Subcutaneous abdominal adipose tissue (tissue), 5 donors: ENCODE measurements around the gene EBF3.
"Not testable (repeated sequence)": the region's sequence is repeated elsewhere in the genome, so short reads cannot be mapped to it uniquely, and the experiment has no call there.

Source experiments
- H3K27ac ChIP-seq: one replicate; pipeline ENCODE4 v1.7.0; 2013; ENCODE audit warnings: low read depth, mild to moderate bottlenecking, inconsistent platforms, low read length, moderate library complexity
- H3K27me3 ChIP-seq, 5 donors: one replicate each; pipeline ENCODE4 v1.7.0; 2013; ENCODE audit warnings: low read length in 5 of 5, inconsistent platforms in 1 of 5; ENCODE audit not compliant: control insufficient read depth in 5 of 5, insufficient read depth in 4 of 5
- H3K36me3 ChIP-seq, 5 donors: one replicate each; pipeline ENCODE4 v1.7.0; 2013; ENCODE audit warnings: low read length in 5 of 5; ENCODE audit not compliant: control insufficient read depth in 5 of 5, insufficient read depth in 5 of 5
- H3K4me1 ChIP-seq, 5 donors: one replicate each; pipeline ENCODE4 v1.7.0; 2013; ENCODE audit warnings: low read length in 5 of 5, mild to moderate bottlenecking in 3 of 5, moderate library complexity in 1 of 5; ENCODE audit not compliant: control insufficient read depth in 5 of 5, insufficient read depth in 5 of 5
- H3K4me3 ChIP-seq, 5 donors: one replicate each; pipeline ENCODE4 v1.7.0; 2013; ENCODE audit warnings: low read length in 5 of 5, low read depth in 1 of 5
- H3K9ac ChIP-seq, 5 donors: one replicate each; pipeline ENCODE4 v1.7.0; 2013; ENCODE audit warnings: low read length in 5 of 5, mild to moderate bottlenecking in 4 of 5, moderate library complexity in 3 of 5
- H3K9me3 ChIP-seq, 5 donors: one replicate each; pipeline ENCODE4 v1.7.0; 2013; ENCODE audit warnings: low read length in 5 of 5; ENCODE audit not compliant: control insufficient read depth in 5 of 5
- donor health status: healthy.
- donor health status: healthy.
- donor health status: healthy.
- donor health status: healthy.
- donor health status: healthy.

The EBF3 gene

GRCh38 chr10:129920187-129920586 lies 43.9 kb downstream of the EBF3 start:
- H3K4me1 ChIP-seq = peaks cover 4 to 34% (median 23%) of the 10 kb centered on the region in 5 donors
- H3K27me3 ChIP-seq, H3K36me3 ChIP-seq, H3K27ac ChIP-seq, H3K4me3 ChIP-seq, H3K9ac ChIP-seq, H3K9me3 ChIP-seq: not testable (repeated sequence)

- H3K27ac ChIP-seq = no peak overlapping the region
- H3K9me3 ChIP-seq = no peaks in the 10 kb centered on the region
- H3K9ac ChIP-seq = no peak overlapping the region
- peaks cover 0 to 8% (median 5%) of the 10 kb centered on the region in 5 donors for H3K36me3 ChIP-seq
- peaks cover 4 to 42% (median 27%) of the 10 kb centered on the region in 5 donors for H3K4me1 ChIP-seq
- no peaks in the 10 kb centered on the region for H3K27me3 ChIP-seq
- no peak overlapping the region for H3K4me3 ChIP-seq
Observed at GRCh38 chr10:129919358-129919757, 44.7 kb downstream of the EBF3 start.

GRCh38 chr10:129918836-129919235 lies 45.2 kb downstream of the EBF3 start:
- no peaks in the 10 kb centered on the region for H3K9me3 ChIP-seq
- no peak overlapping the region for H3K4me3 ChIP-seq
- H3K4me1 ChIP-seq = peaks cover 4 to 39% (median 28%) of the 10 kb centered on the region in 5 donors
- H3K27ac ChIP-seq = no peak overlapping the region
- peaks cover 0 to 8% (median 5%) of the 10 kb centered on the region in 5 donors for H3K36me3 ChIP-seq
- H3K27me3 ChIP-seq = no peaks in the 10 kb centered on the region
- no peak overlapping the region for H3K9ac ChIP-seq

- peaks cover 4 to 38% (median 32%) of the 10 kb centered on the region in 5 donors for H3K4me1 ChIP-seq
Observed at GRCh38 chr10:129918401-129918800, 45.7 kb downstream of the EBF3 start.

GRCh38 chr10:129917936-129918335 lies 46.1 kb downstream of the EBF3 start:
- Histone ChIP-seq H3K27ac (no peak overlapping the region), H3K4me3 (no peak overlapping the region), H3K27me3 (no peaks in the 10 kb centered on the region), H3K9me3 (no peaks in the 10 kb centered on the region), H3K36me3 (peaks cover 0 to 8% (median 5%) of the 10 kb centered on the region in 5 donors), H3K9ac (no peak overlapping the region), H3K4me1 (peaks cover 1 to 38% (median 32%) of the 10 kb centered on the region in 5 donors)

More at GRCh38 chr10:129918401-129918800, 45.7 kb downstream of the EBF3 start:
- Histone ChIP-seq H3K9ac (no peak overlapping the region), H3K27me3 (no peaks in the 10 kb centered on the region), H3K4me3 (no peak overlapping the region), H3K9me3 (no peaks in the 10 kb centered on the region), H3K36me3 (peaks cover 0 to 8% (median 5%) of the 10 kb centered on the region in 5 donors), H3K27ac (no peak overlapping the region)

DNA sequence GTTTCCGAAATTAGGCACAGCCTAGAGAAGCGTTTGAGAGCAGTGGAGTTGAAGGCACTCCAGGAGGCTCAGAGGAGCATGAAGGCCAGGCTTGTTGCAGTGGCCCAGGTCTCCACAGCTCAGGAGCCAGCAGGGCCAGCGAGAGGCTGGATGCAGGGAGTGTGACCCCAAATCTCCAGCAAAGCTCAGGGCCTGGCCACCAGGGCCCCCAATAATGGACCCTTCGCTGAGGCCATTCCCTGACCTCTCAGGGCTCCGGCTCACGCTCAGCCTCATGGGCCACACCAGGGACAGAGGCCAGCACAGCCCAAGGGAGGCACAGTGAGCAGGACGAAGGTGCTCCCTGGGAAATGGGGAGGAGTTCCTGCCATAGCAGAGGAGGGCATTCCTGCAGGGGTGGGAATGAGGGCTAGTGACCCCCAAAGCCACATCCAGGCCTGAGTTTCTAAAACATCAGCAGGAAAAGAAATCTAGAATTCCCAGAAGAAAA lies 47.5 kb downstream of the EBF3 start:
- no peak overlapping the region for H3K4me3 ChIP-seq
- H3K9ac ChIP-seq = no peak overlapping the region
- no peaks in the 10 kb centered on the region for H3K27me3 ChIP-seq
- peaks cover 4 to 44% (median 38%) of the 10 kb centered on the region in 5 donors for H3K4me1 ChIP-seq
- no peaks in the 10 kb centered on the region for H3K9me3 ChIP-seq
- no peak overlapping the region for H3K27ac ChIP-seq
- peaks cover 0 to 8% (median 5%) of the 10 kb centered on the region in 5 donors for H3K36me3 ChIP-seq

DNA sequence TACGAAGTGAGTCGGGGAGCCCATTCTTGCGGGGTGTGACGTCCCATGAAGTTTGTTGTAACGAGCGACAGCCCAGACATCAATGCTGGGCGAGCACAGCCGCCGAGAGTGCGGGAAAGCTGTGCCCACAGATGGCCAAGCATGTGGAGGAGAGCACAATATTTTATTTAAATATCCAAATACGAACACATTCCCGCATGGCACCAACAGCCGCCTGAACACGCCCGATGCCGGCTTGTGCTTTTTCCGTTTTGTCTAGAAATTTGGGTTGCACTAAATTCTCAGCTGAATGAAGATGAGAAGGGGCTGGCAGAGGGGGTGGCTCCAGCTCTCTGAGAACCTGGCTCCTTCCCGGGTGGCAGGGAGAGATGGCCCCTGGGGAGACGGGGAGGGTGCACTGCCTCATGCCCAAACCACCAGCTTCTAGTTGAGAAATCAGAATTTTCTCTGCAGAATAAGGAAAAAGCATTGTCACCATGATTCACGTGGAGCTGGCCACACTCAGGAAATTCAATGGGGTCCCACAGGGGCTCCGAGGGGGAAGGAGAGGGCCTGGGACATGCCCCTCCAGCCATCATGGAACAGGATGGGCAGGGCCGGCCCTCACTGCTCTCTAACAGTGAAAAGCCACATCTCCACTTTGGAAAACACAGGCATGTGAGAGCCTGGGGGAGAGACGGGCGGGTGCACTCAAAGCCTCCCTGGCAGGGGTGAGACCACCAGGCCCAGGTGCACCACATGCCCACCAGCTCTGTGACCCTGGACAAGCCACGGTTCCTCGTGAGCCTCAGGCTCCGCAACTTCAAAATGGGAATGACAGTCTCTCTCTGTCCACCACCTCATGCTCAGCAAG lies 48.3 kb downstream of the EBF3 start:
- H3K27me3 ChIP-seq = no peaks in the 10 kb centered on the region

DNA sequence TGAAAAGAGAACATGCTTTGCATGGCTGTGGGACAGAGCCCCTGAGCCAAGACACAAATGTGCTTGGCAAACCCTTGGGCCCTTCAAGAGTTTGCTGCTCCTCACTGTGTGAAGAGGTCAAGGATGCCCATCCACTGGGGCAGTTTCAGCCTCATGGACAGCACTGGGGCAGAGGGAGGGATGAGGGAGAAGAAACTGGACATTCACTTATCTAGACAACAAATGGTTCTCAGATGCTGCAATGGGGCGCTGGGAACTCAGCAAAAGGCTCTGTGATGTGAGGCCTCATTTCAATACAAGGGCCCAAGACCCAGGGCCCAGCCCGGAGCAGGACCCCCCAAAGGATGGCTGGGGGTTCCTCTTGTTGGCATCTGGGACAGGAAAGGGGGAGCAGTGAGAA lies 49.1 kb downstream of the EBF3 start:
- no peak overlapping the region for H3K27ac ChIP-seq
- H3K9me3 ChIP-seq = no peaks in the 10 kb centered on the region
- H3K4me1 ChIP-seq = peaks cover 4 to 48% (median 39%) of the 10 kb centered on the region in 5 donors
- H3K9ac ChIP-seq = no peak overlapping the region
- H3K36me3 ChIP-seq = peaks cover 0 to 5% (median 0%) of the 10 kb centered on the region in 5 donors
- no peak overlapping the region for H3K4me3 ChIP-seq
- H3K27me3 ChIP-seq = no peaks in the 10 kb centered on the region

More for the DNA sequence above, 48.3 kb downstream of the EBF3 start:
- Histone ChIP-seq H3K27ac (no peak overlapping the region), H3K4me1 (peaks cover 4 to 45% (median 39%) of the 10 kb centered on the region in 5 donors), H3K36me3 (peaks cover 0 to 5% (median 2%) of the 10 kb centered on the region in 5 donors), H3K9ac (no peak overlapping the region), H3K4me3 (no peak overlapping the region), H3K9me3 (no peaks in the 10 kb centered on the region)

DNA sequence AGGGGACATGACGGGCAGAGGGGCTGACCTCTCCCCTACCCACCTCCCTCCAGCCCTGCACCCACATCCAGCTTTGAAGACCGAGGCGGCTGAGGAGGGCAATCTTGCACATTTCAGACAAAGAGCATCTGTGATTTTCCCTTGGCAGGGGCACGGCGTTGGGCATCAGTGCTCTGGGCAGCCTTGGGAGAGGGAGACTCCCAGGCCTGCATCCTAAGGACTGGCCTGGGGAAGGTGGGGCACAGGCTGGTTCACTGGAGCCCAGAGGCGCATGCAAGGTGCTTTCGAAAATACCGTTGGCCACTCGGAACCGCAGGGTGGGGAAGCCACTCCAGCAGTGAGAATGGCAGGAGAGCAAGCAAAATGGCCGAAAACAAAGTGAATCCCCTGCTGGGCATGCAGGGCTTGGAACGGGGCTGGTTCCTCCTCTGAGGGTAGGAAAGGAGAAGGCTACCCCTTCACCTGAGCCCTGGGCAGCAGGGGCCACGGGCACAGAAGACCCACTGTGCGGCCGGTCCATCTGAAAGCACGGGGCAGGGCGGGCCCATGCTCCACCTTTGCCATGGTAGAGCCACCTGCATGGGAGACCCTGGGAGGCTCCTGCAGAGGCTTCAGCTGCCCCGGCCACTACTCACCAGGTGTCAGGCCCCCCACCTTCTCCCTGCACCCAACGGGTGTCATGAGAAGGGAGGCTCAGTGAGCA lies 49.8 kb downstream of the EBF3 start:
- no peaks in the 10 kb centered on the region for H3K27me3 ChIP-seq
- H3K9ac ChIP-seq = no peak overlapping the region
- no peaks in the 10 kb centered on the region for H3K9me3 ChIP-seq
- peaks cover 0 to 5% (median 0%) of the 10 kb centered on the region in 5 donors for H3K36me3 ChIP-seq
- no peak overlapping the region for H3K4me3 ChIP-seq
- H3K4me1 ChIP-seq = peaks cover 4 to 50% (median 39%) of the 10 kb centered on the region in 5 donors
- H3K27ac ChIP-seq = no peak overlapping the region
